HL-60 (cell line): ENCODE results near the gene MIDN.

Source experiments
- DNase-seq, 2 experiments: peaks; one replicate each; pipeline ENCODE4 v3.0.0-alpha.2; 2010 to 2020; ENCODE audit warnings: low read depth in 1 of 2, low spot score in 1 of 2
- H3K27ac ChIP-seq: fragments of 250-450 bp; sonication (Bioruptor Pico); replicated peaks from 2 replicates; pipeline ENCODE4 v1.5.1; 2020; ENCODE audit warnings: mild to moderate bottlenecking, moderate library complexity
- H3K27me3 ChIP-seq: fragments of 250-450 bp; sonication (Bioruptor Pico); 2 replicates; pipeline ENCODE4 v1.5.1; 2021; ENCODE audit warnings: mild to moderate bottlenecking, moderate library complexity; ENCODE audit not compliant: insufficient read depth, poor library complexity, severe bottlenecking
- H3K4me3 ChIP-seq: replicated peaks from 2 replicates; pipeline ENCODE4 v1.5.1; 2011; ENCODE audit warnings: mild to moderate bottlenecking, control low read depth, low read length; ENCODE audit not compliant: insufficient read depth
- GABPA ChIP-seq: IDR thresholded peaks from 2 replicates; pipeline ENCODE4 v1.6.1; 2012; ENCODE audit warnings: low read depth
- POLR2AphosphoS5 ChIP-seq: IDR thresholded peaks from 2 replicates; pipeline ENCODE4 v1.6.1; 2012; ENCODE audit warnings: low read depth
- SPI1 ChIP-seq: IDR thresholded peaks from 2 replicates; pipeline ENCODE4 v1.6.1; 2012; ENCODE audit warnings: low read depth, mild to moderate bottlenecking, borderline replicate concordance
- TF ChIP-seq, protein P1 (sequence below): IDR thresholded peaks from 2 replicates; pipeline ENCODE4 v1.6.1; 2012; ENCODE audit warnings: low read depth; ENCODE audit not compliant: insufficient replicate concordance
- TF ChIP-seq, protein P2 (sequence below): IDR thresholded peaks from one replicate; pipeline ENCODE4 v1.5.1; 2011; ENCODE audit warnings: low read length, control low read depth, inconsistent platforms; ENCODE audit not compliant: insufficient read depth

The MIDN gene

DNA sequence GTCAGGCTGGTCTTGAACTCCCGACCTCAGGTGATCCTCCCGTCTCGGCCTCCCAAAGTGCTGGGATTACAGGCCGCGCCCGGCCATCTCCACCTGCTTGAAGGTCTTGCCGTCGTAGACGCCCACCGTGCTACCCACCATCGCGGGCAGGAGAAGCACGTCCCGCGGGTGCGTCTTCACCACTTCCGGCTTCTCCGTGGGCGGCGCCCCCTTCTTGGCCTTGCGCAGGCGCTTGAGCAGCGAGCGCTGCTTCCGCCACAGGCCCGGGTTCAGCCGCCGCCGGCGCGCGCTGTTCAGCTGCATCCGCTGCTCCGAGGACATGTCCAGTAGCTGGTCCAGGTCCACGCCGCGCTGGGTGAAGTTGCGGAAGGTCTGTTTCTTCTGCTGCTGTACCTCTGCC is 58.9 kb downstream of the MIDN start:
- TF ChIP-seq SPI1 (no peak), POLR2AphosphoS5 (no peak), GABPA (no peak)
- TF ChIP-seq, protein P1, sequence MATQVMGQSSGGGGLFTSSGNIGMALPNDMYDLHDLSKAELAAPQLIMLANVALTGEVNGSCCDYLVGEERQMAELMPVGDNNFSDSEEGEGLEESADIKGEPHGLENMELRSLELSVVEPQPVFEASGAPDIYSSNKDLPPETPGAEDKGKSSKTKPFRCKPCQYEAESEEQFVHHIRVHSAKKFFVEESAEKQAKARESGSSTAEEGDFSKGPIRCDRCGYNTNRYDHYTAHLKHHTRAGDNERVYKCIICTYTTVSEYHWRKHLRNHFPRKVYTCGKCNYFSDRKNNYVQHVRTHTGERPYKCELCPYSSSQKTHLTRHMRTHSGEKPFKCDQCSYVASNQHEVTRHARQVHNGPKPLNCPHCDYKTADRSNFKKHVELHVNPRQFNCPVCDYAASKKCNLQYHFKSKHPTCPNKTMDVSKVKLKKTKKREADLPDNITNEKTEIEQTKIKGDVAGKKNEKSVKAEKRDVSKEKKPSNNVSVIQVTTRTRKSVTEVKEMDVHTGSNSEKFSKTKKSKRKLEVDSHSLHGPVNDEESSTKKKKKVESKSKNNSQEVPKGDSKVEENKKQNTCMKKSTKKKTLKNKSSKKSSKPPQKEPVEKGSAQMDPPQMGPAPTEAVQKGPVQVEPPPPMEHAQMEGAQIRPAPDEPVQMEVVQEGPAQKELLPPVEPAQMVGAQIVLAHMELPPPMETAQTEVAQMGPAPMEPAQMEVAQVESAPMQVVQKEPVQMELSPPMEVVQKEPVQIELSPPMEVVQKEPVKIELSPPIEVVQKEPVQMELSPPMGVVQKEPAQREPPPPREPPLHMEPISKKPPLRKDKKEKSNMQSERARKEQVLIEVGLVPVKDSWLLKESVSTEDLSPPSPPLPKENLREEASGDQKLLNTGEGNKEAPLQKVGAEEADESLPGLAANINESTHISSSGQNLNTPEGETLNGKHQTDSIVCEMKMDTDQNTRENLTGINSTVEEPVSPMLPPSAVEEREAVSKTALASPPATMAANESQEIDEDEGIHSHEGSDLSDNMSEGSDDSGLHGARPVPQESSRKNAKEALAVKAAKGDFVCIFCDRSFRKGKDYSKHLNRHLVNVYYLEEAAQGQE: no peak
- TF ChIP-seq, protein P2, sequence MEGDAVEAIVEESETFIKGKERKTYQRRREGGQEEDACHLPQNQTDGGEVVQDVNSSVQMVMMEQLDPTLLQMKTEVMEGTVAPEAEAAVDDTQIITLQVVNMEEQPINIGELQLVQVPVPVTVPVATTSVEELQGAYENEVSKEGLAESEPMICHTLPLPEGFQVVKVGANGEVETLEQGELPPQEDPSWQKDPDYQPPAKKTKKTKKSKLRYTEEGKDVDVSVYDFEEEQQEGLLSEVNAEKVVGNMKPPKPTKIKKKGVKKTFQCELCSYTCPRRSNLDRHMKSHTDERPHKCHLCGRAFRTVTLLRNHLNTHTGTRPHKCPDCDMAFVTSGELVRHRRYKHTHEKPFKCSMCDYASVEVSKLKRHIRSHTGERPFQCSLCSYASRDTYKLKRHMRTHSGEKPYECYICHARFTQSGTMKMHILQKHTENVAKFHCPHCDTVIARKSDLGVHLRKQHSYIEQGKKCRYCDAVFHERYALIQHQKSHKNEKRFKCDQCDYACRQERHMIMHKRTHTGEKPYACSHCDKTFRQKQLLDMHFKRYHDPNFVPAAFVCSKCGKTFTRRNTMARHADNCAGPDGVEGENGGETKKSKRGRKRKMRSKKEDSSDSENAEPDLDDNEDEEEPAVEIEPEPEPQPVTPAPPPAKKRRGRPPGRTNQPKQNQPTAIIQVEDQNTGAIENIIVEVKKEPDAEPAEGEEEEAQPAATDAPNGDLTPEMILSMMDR: no peak
- peaks cover 5% of the 10 kb centered on the region for H3K27me3 ChIP-seq

DNA sequence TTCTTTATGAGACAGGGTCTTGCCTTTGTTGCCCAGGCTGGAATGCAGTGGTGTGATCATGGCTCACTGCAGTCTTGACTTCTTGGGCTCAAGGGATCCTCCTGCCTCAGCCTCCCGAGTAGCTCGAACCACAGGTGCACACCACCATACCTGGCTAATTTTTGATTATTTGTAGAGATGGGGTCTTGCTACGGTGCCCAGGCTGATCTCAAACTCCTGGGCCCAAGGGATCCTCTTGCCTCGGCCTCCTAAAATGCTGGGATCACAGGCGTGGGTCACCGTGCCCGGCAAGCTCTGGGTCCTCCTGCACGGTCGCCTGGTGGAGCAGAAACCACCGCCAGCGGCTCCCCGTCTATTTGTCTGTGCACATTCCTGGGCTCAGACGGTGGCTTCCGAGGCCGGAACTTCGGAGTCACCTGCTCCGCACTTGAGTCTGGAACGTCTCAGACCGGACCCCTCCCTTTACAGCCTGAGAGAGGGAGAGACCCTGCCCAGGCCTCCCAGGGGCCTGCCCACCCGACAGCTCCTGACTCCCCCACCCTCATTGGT is 59.4 kb downstream of the MIDN start:
- peaks cover 5% of the 10 kb centered on the region for H3K27me3 ChIP-seq
- no peak for DNase-seq
- H3K4me3 ChIP-seq: no peak overlapping the region
- TF ChIP-seq, protein P1: no peak
- TF ChIP-seq GABPA (no peak), POLR2AphosphoS5 (no peak)
- TF ChIP-seq, protein P2: no peak
- H3K27ac ChIP-seq: no peak overlapping the region

More for the DNA sequence above, 58.9 kb downstream of the MIDN start:
- H3K4me3 ChIP-seq: no peak overlapping the region
- H3K27ac ChIP-seq: no peak overlapping the region
- no peak for DNase-seq

DNA sequence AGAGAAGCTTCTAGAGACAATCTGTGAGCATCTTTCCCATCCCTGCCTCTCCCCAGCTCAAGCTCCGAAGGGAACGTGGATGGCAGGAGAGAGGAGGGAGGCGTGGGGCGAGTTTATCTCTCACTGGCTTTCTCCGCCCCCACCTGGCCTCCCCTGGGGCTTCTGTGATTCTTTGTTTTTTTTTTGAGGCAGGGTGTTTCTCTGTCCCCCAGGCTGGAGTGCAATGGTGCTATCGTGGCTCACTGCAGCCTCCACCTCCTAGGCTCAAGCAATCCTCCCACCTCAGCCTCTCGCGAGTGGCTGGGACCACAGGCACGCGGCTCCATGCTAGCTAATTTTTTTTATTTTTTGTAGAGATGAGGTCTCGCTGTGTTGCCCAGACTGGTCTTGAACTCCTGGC is 60.3 kb downstream of the MIDN start:
- no peak for DNase-seq
- Histone ChIP-seq H3K27me3 (peaks cover 5% of the 10 kb centered on the region), H3K27ac (no peak overlapping the region), H3K4me3 (no peak overlapping the region)
- no peak for TF ChIP-seq GABPA
- TF ChIP-seq, protein P2: no peak
- TF ChIP-seq SPI1: no peak
- TF ChIP-seq, protein P1: no peak
- no peak for TF ChIP-seq POLR2AphosphoS5
